ENCODE data around the gene ZKSCAN5. TPM values are rescaled to one million over a fixed set of nuclear protein-coding genes. Genes with fewer than 3 reads are reported as not detected.
"Not testable (repeated sequence)": the region's sequence is repeated elsewhere in the genome, so short reads cannot be mapped to it uniquely, and the experiment has no call there.

The ZKSCAN5 gene
- total and polyA plus RNA-seq, 3 experiments from 2014 or later = 5.0 to 8.4 (median 8.4) TPM

GRCh38 chr7:99579956-99580777 is 75.7 kb downstream of the ZKSCAN5 start:
- peak; percentile 31 to 72 (median 48) for DNase-seq
- H3K27me3 ChIP-seq (ENCODE audit: insufficient read depth, low read length, poor library complexity, severe bottlenecking) = no peaks in the 10 kb centered on the region
- CTCF ChIA-PET = interaction anchor here (0.7 to 1.2 kb wide), 4 partner anchors 23 to 76 kb away, joined by 3 to 4 read pairs (median 3); partner anchors contain the start of gene ZKSCAN5
- H3K36me3 Mint-ChIP-seq = peaks cover 0 to 2% (median 0%) of the 10 kb centered on the region in 3 donors
- no peak overlapping the region for H3K27ac ChIP-seq (ENCODE audit: low read depth, low read length)
- H3K9me3 Mint-ChIP-seq = no peaks in the 10 kb centered on the region
- H3K4me3 ChIP-seq (ENCODE audit: low read length) = peak overlapping the region; percentile 81
- POLR2A ChIA-PET = interaction anchor here (0.6 to 0.8 kb wide), 4 partner anchors 22 to 855 kb away, joined by 3 to 7 read pairs (median 4); partner anchors contain the start of genes ZKSCAN5 and ZNF655
- H3K27ac Mint-ChIP-seq = peak overlapping the region; percentile 18 to 97 (median 86)
- H3K4me1 ChIP-seq (ENCODE audit: insufficient read depth, low read length) = peaks cover 11% of the 10 kb centered on the region
- H3K36me3 ChIP-seq (ENCODE audit: insufficient read depth, low read length) = no peaks in the 10 kb centered on the region
- no peaks in the 10 kb centered on the region for H3K27me3 Mint-ChIP-seq
- peak overlapping the region; percentile 83 to 96 (median 94) for H3K4me3 Mint-ChIP-seq
- H3K9me3 ChIP-seq (ENCODE audit: low read length) = no peaks in the 10 kb centered on the region
- H3K4me1 Mint-ChIP-seq = peaks cover 10 to 20% (median 17%) of the 10 kb centered on the region in 3 donors

GRCh38 chr7:99580778-99581332 is 76.4 kb downstream of the ZKSCAN5 start:
- Histone ChIP-seq H3K4me3 (ENCODE audit: low read length) (peak overlapping the region; percentile 81), H3K4me1 (ENCODE audit: insufficient read depth, low read length) (peaks cover 11% of the 10 kb centered on the region)
- not testable (repeated sequence) for H3K27me3 Mint-ChIP-seq; H3K27me3 ChIP-seq (ENCODE audit: insufficient read depth, low read length, poor library complexity, severe bottlenecking); H3K27ac ChIP-seq (ENCODE audit: low read depth, low read length); H3K36me3 Mint-ChIP-seq; H3K9me3 Mint-ChIP-seq; H3K36me3 ChIP-seq (ENCODE audit: insufficient read depth, low read length); DNase-seq; H3K9me3 ChIP-seq (ENCODE audit: low read length)
- H3K4me1 Mint-ChIP-seq = peaks cover 10 to 20% (median 17%) of the 10 kb centered on the region in 3 donors
- POLR2A ChIA-PET = interaction anchor here (0.7 to 0.8 kb wide), 2 partner anchors 44 to 76 kb away, joined by 5 to 7 read pairs; partner anchors contain the start of gene ZKSCAN5
- peak overlapping the region; percentile 83 to 96 (median 94) for H3K4me3 Mint-ChIP-seq
- CTCF ChIA-PET = interaction anchor here (0.7 to 1.2 kb wide), 4 partner anchors 23 to 76 kb away, joined by 3 to 4 read pairs (median 3); partner anchors contain the start of gene ZKSCAN5
- peak overlapping the region; percentile 8 to 97 (median 86) for H3K27ac Mint-ChIP-seq

Other genes with a start within 250 kb of the ZKSCAN5 start
- gene MYH16, start 231.8 kb upstream of the ZKSCAN5 start, total RNA-seq = not detected
- not detected for gene MYH16, start 231.8 kb upstream of the ZKSCAN5 start, polyA plus RNA-seq
- gene ARPC1A, start 178.8 kb upstream of the ZKSCAN5 start, total RNA-seq = 10 to 100 TPM; 86.5 to 86.6 TPM
- 74.7 TPM for gene ARPC1A, start 178.8 kb upstream of the ZKSCAN5 start, polyA plus RNA-seq
- gene ARPC1B, start 129.9 kb upstream of the ZKSCAN5 start, total RNA-seq = 100 to 1,000 TPM; 238 to 258 TPM
- 821 TPM for gene ARPC1B, start 129.9 kb upstream of the ZKSCAN5 start, polyA plus RNA-seq
- 100 to 1,000 TPM; 198 to 210 TPM for gene PDAP1, start 96.1 kb upstream of the ZKSCAN5 start, total RNA-seq
- gene PDAP1, start 96.1 kb upstream of the ZKSCAN5 start, polyA plus RNA-seq = 32.8 TPM
- 100 to 1,000 TPM; 185 to 188 TPM for gene BUD31, start 95.7 kb upstream of the ZKSCAN5 start, total RNA-seq
- 176 TPM for gene BUD31, start 95.7 kb upstream of the ZKSCAN5 start, polyA plus RNA-seq
- 10 to 100 TPM in 1 of 2 experiments, 1 to 10 TPM in 1; 8.4 to 11.4 TPM for gene PTCD1, start 65.9 kb upstream of the ZKSCAN5 start, total RNA-seq
- 4.5 TPM for gene PTCD1, start 65.9 kb upstream of the ZKSCAN5 start, polyA plus RNA-seq
- 10 to 100 TPM; 58.7 to 66.6 TPM for gene CPSF4, start 65.7 kb upstream of the ZKSCAN5 start, total RNA-seq
- gene CPSF4, start 65.7 kb upstream of the ZKSCAN5 start, polyA plus RNA-seq = 22.7 TPM
- gene ATP5MF, start 38.5 kb upstream of the ZKSCAN5 start, total RNA-seq = 100 to 1,000 TPM; 438 to 456 TPM
- gene ATP5MF, start 38.5 kb upstream of the ZKSCAN5 start, polyA plus RNA-seq = 439 TPM
- 10 to 100 TPM; 12.3 to 12.5 TPM for gene ZNF789, start 31.8 kb upstream of the ZKSCAN5 start, total RNA-seq
- gene ZNF789, start 31.8 kb upstream of the ZKSCAN5 start, polyA plus RNA-seq = 6.1 TPM
- gene ZNF394, start 4.4 kb upstream of the ZKSCAN5 start, total RNA-seq = 10 to 100 TPM; 34.1 to 35.0 TPM
- gene ZNF394, start 4.4 kb upstream of the ZKSCAN5 start, polyA plus RNA-seq = 65.6 TPM
- 1 to 10 TPM; 7.9 to 8.4 TPM for gene FAM200A, start 47.5 kb downstream of the ZKSCAN5 start, total RNA-seq
- gene FAM200A, start 47.5 kb downstream of the ZKSCAN5 start, polyA plus RNA-seq = 7.6 TPM
- 10 to 100 TPM; 55.8 to 58.2 TPM for gene ZNF655, start 54.0 kb downstream of the ZKSCAN5 start, total RNA-seq
- gene ZNF655, start 54.0 kb downstream of the ZKSCAN5 start, polyA plus RNA-seq = 91.6 TPM
- under 1 TPM; 0.55 to 0.70 TPM for gene TMEM225B, start 93.6 kb downstream of the ZKSCAN5 start, total RNA-seq
- 1.5 TPM for gene TMEM225B, start 93.6 kb downstream of the ZKSCAN5 start, polyA plus RNA-seq
- 10 to 100 TPM; 26.6 to 27.8 TPM for gene ZSCAN25, start 112.3 kb downstream of the ZKSCAN5 start, total RNA-seq
- 13.0 TPM for gene ZSCAN25, start 112.3 kb downstream of the ZKSCAN5 start, polyA plus RNA-seq
- gene CYP3A5, start 175.3 kb downstream of the ZKSCAN5 start, total RNA-seq = not detected
- 0.16 TPM for gene CYP3A5, start 175.3 kb downstream of the ZKSCAN5 start, polyA plus RNA-seq
- not detected for gene CYP3A7, start 230.5 kb downstream of the ZKSCAN5 start, total RNA-seq
- not detected for gene CYP3A7, start 230.5 kb downstream of the ZKSCAN5 start, polyA plus RNA-seq

Measured in CD8-positive, alpha-beta memory T cell (primary cell).